ENCODE data around the gene KITLG. TPM values are rescaled to one million over a fixed set of nuclear protein-coding genes. Genes with fewer than 3 reads are reported as not detected.

Gene KITLG
- total and polyA plus RNA-seq, 9 donors = 10.8 to 22.0 (median 13.7) TPM

GRCh38 chr12:88546853-88547252 is 33.4 kb downstream of the KITLG start:
- Histone ChIP-seq H3K9me3 (replicated peaks; ENCODE audit: control insufficient read depth, low read depth, low read length) (no peaks in the 10 kb centered on the region), H3K27ac (ENCODE audit: low read length) (no peak overlapping the region), H3K4me3 (ENCODE audit: low read length) (no peak overlapping the region), H3K27me3 (ENCODE audit: control insufficient read depth, insufficient read depth, low read length) (no peaks in the 10 kb centered on the region), H3K36me3 (ENCODE audit: control insufficient read depth, insufficient read depth, low read length) (peaks cover 3% of the 10 kb centered on the region), H3K4me1 (ENCODE audit: control insufficient read depth, insufficient read depth, low read length) (no peaks in the 10 kb centered on the region)
- DNase-seq = peak; percentile 46
- WGBS (ENCODE audit: insufficient coverage) = no CpG with 5 or more reads among the region's 2 CpGs

GRCh38 chr12:88546226-88546625 is 34.0 kb downstream of the KITLG start:
- no peaks in the 10 kb centered on the region for H3K27me3 ChIP-seq (ENCODE audit: control insufficient read depth, insufficient read depth, low read length)
- H3K27ac ChIP-seq (ENCODE audit: low read length) = no peak overlapping the region
- H3K36me3 ChIP-seq (ENCODE audit: control insufficient read depth, insufficient read depth, low read length) = peaks cover 3% of the 10 kb centered on the region
- no peaks in the 10 kb centered on the region for H3K4me1 ChIP-seq (ENCODE audit: control insufficient read depth, insufficient read depth, low read length)
- no peak for DNase-seq
- no peak overlapping the region for H3K4me3 ChIP-seq (ENCODE audit: low read length)
- no CpG with 5 or more reads among the region's 2 CpGs for WGBS (ENCODE audit: insufficient coverage)
- no peaks in the 10 kb centered on the region for H3K9me3 ChIP-seq (replicated peaks; ENCODE audit: control insufficient read depth, low read depth, low read length)

- no peak overlapping the region for H3K4me3 ChIP-seq (ENCODE audit: low read length)
- H3K27me3 ChIP-seq (ENCODE audit: control insufficient read depth, insufficient read depth, low read length) = no peaks in the 10 kb centered on the region
- no peak overlapping the region for H3K27ac ChIP-seq (ENCODE audit: low read length)
- H3K4me1 ChIP-seq (ENCODE audit: control insufficient read depth, insufficient read depth, low read length) = no peaks in the 10 kb centered on the region
- DNase-seq = no peak
- no peaks in the 10 kb centered on the region for H3K9me3 ChIP-seq (replicated peaks; ENCODE audit: control insufficient read depth, low read depth, low read length)
- WGBS (ENCODE audit: insufficient coverage) = 100% methylated on average over 1 of the region's 10 CpGs
- H3K36me3 ChIP-seq (ENCODE audit: control insufficient read depth, insufficient read depth, low read length) = peaks cover 3% of the 10 kb centered on the region
Observed at GRCh38 chr12:88544991-88545980, 35.0 kb downstream of the KITLG start.

GRCh38 chr12:88539893-88540292 is 40.4 kb downstream of the KITLG start:
- no CpG with 5 or more reads among the region's 1 CpG for WGBS (ENCODE audit: insufficient coverage)
- no peaks in the 10 kb centered on the region for H3K36me3 ChIP-seq (ENCODE audit: control insufficient read depth, insufficient read depth, low read length)

GRCh38 chr12:88538697-88539096 is 41.6 kb downstream of the KITLG start:
- peak; percentile 45 for DNase-seq
- Histone ChIP-seq H3K4me3 (ENCODE audit: low read length) (no peak overlapping the region), H3K4me1 (ENCODE audit: control insufficient read depth, insufficient read depth, low read length) (no peaks in the 10 kb centered on the region), H3K36me3 (ENCODE audit: control insufficient read depth, insufficient read depth, low read length) (no peaks in the 10 kb centered on the region), H3K9me3 (replicated peaks; ENCODE audit: control insufficient read depth, low read depth, low read length) (no peaks in the 10 kb centered on the region), H3K27ac (ENCODE audit: low read length) (no peak overlapping the region), H3K27me3 (ENCODE audit: control insufficient read depth, insufficient read depth, low read length) (no peaks in the 10 kb centered on the region)
- WGBS (ENCODE audit: insufficient coverage) = no CpG with 5 or more reads among the region's 2 CpGs

More at GRCh38 chr12:88539893-88540292, 40.4 kb downstream of the KITLG start:
- Histone ChIP-seq H3K27me3 (ENCODE audit: control insufficient read depth, insufficient read depth, low read length) (no peaks in the 10 kb centered on the region), H3K4me3 (ENCODE audit: low read length) (no peak overlapping the region), H3K4me1 (ENCODE audit: control insufficient read depth, insufficient read depth, low read length) (no peaks in the 10 kb centered on the region), H3K27ac (ENCODE audit: low read length) (no peak overlapping the region), H3K9me3 (replicated peaks; ENCODE audit: control insufficient read depth, low read depth, low read length) (no peaks in the 10 kb centered on the region)
- no peak for DNase-seq

- Histone ChIP-seq H3K27me3 (ENCODE audit: control insufficient read depth, insufficient read depth, low read length) (no peaks in the 10 kb centered on the region), H3K9me3 (replicated peaks; ENCODE audit: control insufficient read depth, low read depth, low read length) (no peaks in the 10 kb centered on the region), H3K4me3 (ENCODE audit: low read length) (no peak overlapping the region), H3K4me1 (ENCODE audit: control insufficient read depth, insufficient read depth, low read length) (no peaks in the 10 kb centered on the region), H3K36me3 (ENCODE audit: control insufficient read depth, insufficient read depth, low read length) (no peaks in the 10 kb centered on the region), H3K27ac (ENCODE audit: low read length) (no peak overlapping the region)
- no peak for DNase-seq
- WGBS (ENCODE audit: insufficient coverage) = 83% methylated on average over 1 of the region's 1 CpG
Observed at GRCh38 chr12:88538250-88538649, 42.0 kb downstream of the KITLG start.

GRCh38 chr12:88530868-88531267 is 49.4 kb downstream of the KITLG start:
- Histone ChIP-seq H3K36me3 (ENCODE audit: control insufficient read depth, insufficient read depth, low read length) (no peaks in the 10 kb centered on the region), H3K9me3 (replicated peaks; ENCODE audit: control insufficient read depth, low read depth, low read length) (peaks cover 3% of the 10 kb centered on the region), H3K4me3 (ENCODE audit: low read length) (no peak overlapping the region), H3K27ac (ENCODE audit: low read length) (no peak overlapping the region), H3K4me1 (ENCODE audit: control insufficient read depth, insufficient read depth, low read length) (no peaks in the 10 kb centered on the region), H3K27me3 (ENCODE audit: control insufficient read depth, insufficient read depth, low read length) (no peaks in the 10 kb centered on the region)
- no CpG with 5 or more reads among the region's 1 CpG for WGBS (ENCODE audit: insufficient coverage)
- DNase-seq = no peak

- no peak for DNase-seq
- H3K4me3 ChIP-seq (ENCODE audit: low read length) = no peak overlapping the region
- H3K4me1 ChIP-seq (ENCODE audit: control insufficient read depth, insufficient read depth, low read length) = no peaks in the 10 kb centered on the region
- H3K9me3 ChIP-seq (replicated peaks; ENCODE audit: control insufficient read depth, low read depth, low read length) = peaks cover 3% of the 10 kb centered on the region
- H3K27me3 ChIP-seq (ENCODE audit: control insufficient read depth, insufficient read depth, low read length) = no peaks in the 10 kb centered on the region
- 55% methylated on average over 4 of the region's 9 CpGs for WGBS (ENCODE audit: insufficient coverage)
- H3K36me3 ChIP-seq (ENCODE audit: control insufficient read depth, insufficient read depth, low read length) = no peaks in the 10 kb centered on the region
- H3K27ac ChIP-seq (ENCODE audit: low read length) = no peak overlapping the region
Observed at GRCh38 chr12:88529531-88530488, 50.5 kb downstream of the KITLG start.

- Histone ChIP-seq H3K9me3 (replicated peaks; ENCODE audit: control insufficient read depth, low read depth, low read length) (peaks cover 3% of the 10 kb centered on the region), H3K36me3 (ENCODE audit: control insufficient read depth, insufficient read depth, low read length) (no peaks in the 10 kb centered on the region), H3K4me1 (ENCODE audit: control insufficient read depth, insufficient read depth, low read length) (no peaks in the 10 kb centered on the region), H3K4me3 (ENCODE audit: low read length) (no peak overlapping the region), H3K27ac (ENCODE audit: low read length) (no peak overlapping the region), H3K27me3 (ENCODE audit: control insufficient read depth, insufficient read depth, low read length) (no peaks in the 10 kb centered on the region)
- WGBS (ENCODE audit: insufficient coverage) = 100% methylated on average over 6 of the region's 7 CpGs
- no peak for DNase-seq
Observed at GRCh38 chr12:88522961-88523360, 57.3 kb downstream of the KITLG start.

- Histone ChIP-seq H3K4me3 (ENCODE audit: low read length) (no peak overlapping the region), H3K9me3 (replicated peaks; ENCODE audit: control insufficient read depth, low read depth, low read length) (no peaks in the 10 kb centered on the region), H3K4me1 (ENCODE audit: control insufficient read depth, insufficient read depth, low read length) (no peaks in the 10 kb centered on the region), H3K36me3 (ENCODE audit: control insufficient read depth, insufficient read depth, low read length) (no peaks in the 10 kb centered on the region), H3K27me3 (ENCODE audit: control insufficient read depth, insufficient read depth, low read length) (no peaks in the 10 kb centered on the region), H3K27ac (ENCODE audit: low read length) (no peak overlapping the region)
- no CpG with 5 or more reads among the region's 2 CpGs for WGBS (ENCODE audit: insufficient coverage)
- DNase-seq = no peak
Observed at GRCh38 chr12:88520436-88520820, 59.8 kb downstream of the KITLG start.

All from muscle of leg (tissue), 11 donors.